NK-92 (cell line): ENCODE results near the gene DARS1.
"Not testable (repeated sequence)": the region's sequence is repeated elsewhere in the genome, so short reads cannot be mapped to it uniquely, and the experiment has no call there.

Experiments used
- DNase-seq: peaks from one replicate; lab custom pipeline; 2025; ENCODE audit not compliant: unreplicated experiment; lab: John Stamatoyannopoulos, UW

Gene DARS1

GRCh38 chr2:135985826-135986393 lies 484 bp upstream of the DARS1 start:
- no peak for DNase-seq

GRCh38 chr2:135984199-135985017 lies 1.0 kb downstream of the DARS1 start:
- no peak for DNase-seq

GRCh38 chr2:135980434-135981079 lies 4.9 kb downstream of the DARS1 start:
- no peak for DNase-seq

- DNase-seq: no peak
Observed at GRCh38 chr2:135975702-135976101, 9.7 kb downstream of the DARS1 start.

DNA sequence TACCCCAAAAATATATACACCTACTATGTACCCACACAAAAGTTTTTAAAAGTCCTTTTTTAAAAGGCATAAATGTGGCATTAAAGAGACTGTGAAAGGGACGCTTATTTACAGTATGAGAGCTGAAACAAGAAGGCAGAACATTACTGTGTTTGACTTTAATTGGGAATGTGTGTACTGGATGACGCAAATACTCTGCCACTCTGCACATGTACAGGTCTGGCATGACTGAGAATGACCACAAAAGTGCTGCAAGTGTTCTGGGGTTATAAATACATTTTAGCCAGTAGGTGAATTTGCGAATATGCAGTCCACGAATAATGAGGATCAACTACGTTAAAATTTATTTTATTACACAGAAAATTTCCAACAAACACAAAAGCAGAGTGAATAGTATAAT lies 11.4 kb downstream of the DARS1 start:
- DNase-seq: no peak

GRCh38 chr2:135969655-135970387 lies 15.6 kb downstream of the DARS1 start:
- no peak for DNase-seq

GRCh38 chr2:135965756-135966155 lies 19.7 kb downstream of the DARS1 start:
- DNase-seq: no peak

DNA sequence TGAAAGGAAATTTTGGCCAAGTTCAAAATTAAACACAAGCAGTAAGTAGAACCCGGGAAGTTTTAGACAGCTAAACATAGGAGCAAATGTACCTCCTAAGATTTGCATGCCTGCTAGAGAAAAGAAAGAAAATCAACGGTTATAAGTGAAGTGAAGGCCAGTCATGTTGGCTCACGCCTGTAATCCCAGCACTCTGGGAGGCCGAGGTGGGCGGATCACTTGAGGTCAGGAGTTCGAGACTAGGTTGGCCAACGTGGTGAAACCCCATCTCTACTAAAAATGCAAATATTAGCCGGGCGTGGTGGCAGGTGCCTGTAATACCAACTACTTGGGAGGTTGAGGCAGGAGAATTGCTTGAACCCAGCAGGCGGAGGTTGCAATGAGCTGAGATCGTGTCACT lies 21.0 kb downstream of the DARS1 start:
- not testable (repeated sequence) for DNase-seq

DNA sequence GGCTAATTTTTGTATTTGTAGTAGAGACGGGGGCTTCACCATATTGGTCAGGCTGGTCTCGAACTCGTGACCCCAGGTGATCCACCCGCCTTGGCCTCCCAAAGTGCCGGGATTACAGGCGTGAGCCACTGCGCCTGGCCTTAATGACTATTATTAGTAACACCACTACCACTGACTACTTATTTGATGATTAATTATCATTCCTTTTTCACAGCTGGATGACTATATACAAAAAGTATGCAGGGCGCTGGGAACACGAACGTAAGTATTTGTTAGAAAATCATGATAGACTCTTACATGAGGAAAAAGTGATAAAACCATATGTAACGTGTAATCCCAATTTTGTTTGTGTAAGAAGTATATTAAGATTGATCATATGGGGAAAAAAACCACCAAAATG lies 21.6 kb downstream of the DARS1 start:
- DNase-seq: no peak

DNA sequence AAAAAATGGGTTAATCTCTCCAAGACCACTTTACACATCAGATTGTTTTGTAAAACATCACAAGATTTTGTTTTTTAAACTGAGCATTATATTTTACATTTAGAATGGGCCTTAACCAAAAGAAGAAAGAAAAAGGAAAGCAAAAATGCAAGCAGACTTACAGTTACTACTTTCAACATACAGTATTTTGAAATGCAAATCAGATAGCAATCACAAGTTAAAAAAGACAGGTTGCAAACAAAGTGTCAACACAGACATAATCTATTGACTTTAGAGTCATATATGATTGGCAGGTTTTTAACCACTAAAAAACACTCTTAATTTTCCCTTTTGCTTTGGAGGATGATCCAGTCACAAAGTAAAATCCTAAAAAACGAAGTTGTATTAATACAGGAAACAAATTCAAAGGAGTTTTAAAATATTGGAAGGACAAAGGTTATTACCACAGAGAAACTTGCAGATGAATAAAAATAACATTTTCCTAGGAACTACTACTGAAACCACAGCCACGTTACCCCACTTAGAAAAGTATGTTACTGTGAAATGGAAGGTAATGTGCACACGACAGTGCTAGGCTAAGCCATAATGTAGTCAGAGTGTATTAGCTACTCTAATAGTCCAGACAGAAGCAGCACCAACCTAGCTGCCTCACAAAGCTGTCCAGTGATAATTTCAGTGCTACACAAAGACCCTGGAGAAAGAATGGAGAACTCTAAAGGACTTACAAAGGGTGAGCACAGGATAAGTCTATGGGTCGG lies 22.9 kb downstream of the DARS1 start:
- no peak for DNase-seq

GRCh38 chr2:135960656-135961551 lies 24.5 kb downstream of the DARS1 start:
- DNase-seq: no peak

- DNase-seq: no peak
Observed at GRCh38 chr2:135960150-135960549, 25.3 kb downstream of the DARS1 start.

- not testable (repeated sequence) for DNase-seq
Observed at GRCh38 chr2:135958927-135959326, 26.5 kb downstream of the DARS1 start.

DNA sequence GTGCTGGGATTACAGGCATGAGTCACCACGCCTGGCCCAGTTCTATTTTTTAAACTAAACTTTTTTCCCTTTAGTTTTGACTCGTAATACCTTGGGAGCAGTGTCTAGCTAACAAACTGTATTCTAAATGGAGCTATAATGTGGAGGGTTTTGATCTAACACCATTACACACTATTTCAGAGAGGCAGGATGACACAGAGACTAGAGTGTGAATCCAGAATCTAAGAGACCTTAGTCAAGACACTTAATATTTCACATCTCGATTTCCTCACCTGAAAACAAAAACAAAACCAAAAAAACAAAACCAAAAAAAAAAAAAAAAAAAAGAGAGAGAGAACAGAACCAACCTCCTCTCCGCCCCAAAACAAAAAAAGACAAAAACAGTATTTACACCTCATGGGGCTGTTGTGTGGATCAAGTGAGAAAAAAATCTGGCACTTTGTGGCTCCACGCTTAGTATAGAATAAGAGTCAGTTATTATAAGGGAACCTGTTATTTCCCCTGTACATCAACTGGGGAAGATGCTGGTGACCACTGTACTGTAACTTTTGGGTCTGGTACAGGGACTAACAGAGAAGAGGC lies 31.3 kb downstream of the DARS1 start:
- DNase-seq: no peak

DNA sequence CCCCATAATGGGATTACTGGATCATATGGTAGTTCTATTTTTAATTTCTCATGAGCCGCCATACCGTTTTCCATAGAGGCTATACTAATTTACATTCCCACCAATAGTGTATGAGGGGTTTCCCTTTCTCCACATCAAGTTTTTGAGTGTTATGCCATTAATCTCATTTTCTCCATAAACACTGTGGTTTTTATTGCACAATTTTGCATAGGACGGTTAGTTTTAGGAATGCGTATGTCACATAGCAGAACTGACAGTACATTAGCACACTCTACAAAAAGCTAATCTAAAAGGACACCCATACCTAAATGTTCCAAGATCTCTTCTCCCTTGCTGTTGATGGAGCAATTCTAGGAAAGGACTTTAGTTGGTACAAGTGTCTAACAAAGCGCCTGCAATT lies 32.5 kb downstream of the DARS1 start:
- DNase-seq: no peak

DNA sequence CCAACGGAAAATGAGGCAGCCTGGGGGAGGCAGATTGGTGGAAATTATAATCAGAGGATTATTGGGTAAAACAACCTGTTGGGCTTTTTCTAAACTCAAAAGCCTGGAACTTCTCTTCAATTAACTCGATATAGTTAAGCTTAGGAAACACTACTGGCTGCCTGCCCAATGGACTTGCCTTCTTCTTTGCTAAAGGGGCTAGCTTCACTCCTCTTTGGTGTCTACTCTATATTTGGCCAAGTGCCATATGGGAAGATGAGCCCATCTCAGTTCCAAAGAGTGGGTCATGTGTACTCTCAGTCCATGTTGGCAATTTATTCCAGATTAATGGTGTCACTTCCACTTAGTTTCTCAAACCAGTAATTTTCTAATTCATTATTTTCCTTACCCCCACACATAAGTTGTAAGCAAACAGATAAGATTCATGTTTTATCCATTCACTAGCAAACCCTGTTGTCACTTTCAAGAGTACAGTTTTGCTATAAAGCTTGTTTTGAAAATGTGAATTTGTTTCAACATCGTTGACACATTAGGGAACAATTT lies 34.3 kb downstream of the DARS1 start:
- DNase-seq: no peak

GRCh38 chr2:135949451-135950234 lies 35.8 kb downstream of the DARS1 start:
- no peak for DNase-seq

DNA sequence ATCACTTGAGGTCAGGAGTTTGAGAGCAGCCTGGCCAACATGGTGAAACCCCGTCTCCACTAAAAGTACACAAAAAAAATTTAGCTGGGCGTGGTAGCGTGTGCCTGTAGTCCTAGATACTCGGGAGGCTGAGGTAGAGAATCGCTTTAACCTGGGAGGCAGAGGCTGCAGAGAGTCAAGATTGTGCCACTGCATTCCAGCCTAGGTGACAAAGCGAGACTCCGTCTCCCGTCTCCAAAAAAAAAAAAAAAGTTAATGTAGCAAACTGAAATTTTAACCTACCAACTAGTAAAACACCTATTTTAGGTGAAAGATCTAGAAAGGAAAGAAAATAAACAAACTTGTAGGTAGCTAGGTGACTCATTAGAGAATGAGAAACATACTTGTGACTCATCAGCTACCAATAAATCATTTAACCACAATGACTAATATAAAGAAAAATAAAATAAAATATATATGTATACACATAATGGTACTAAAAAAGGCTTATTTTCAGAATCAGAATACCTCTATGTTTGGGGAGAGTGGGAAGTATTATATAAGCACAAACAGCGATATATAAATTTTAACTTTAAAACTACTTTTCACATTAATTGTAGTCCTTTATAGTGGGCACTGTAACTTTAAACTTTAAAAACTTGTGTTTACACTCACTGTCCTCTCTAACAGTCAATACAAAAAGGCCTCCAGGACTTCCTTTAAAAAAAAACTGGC lies 36.6 kb downstream of the DARS1 start:
- DNase-seq: no peak
